HepG2 (cell line): ENCODE results near the gene ANKRD12. TPM values are rescaled to one million over a fixed set of nuclear protein-coding genes. Genes with fewer than 3 reads are reported as not detected.
A peak's percentile ranks its signal among the peaks of the same experiment; 100 is the strongest.

ENCODE experiments used
- ATAC-seq: fragments of 200-7000 bp; cut with Tn5 transposase; 3 replicates; pipeline ENCODE4 v1.9.1; 2020; ENCODE audit warnings: mild to moderate bottlenecking, moderate library complexity
- BruUV-seq: library from RNA; stranded (reverse); fragments of 400-500 nt; replicated peaks from 2 replicates; lab custom pipeline; 2021; lab: Mats Ljungman, UMichigan
- CTCF ChIA-PET: fragments of 300-600 bp; formaldehyde crosslinking; extraction: SDS; loops from one replicate; lab custom pipeline; 2021; ENCODE audit warnings: low total read pairs, inconsistent platforms, low intra/inter-chr PET ratio; lab: Yijun Ruan, JAX
- POLR2A ChIA-PET: fragments of 350-600 bp; sonication (Branson Sonifier 250); formaldehyde crosslinking; loops from one replicate; lab custom pipeline; 2020; ENCODE audit warnings: antibody characterized with exemption, inconsistent platforms; lab: Yijun Ruan, JAX
- DNase-seq: peaks from one replicate; pipeline ENCODE4 v3.0.0-alpha.2; 2015; ENCODE audit warnings: low spot score
- FAIRE-seq: peaks from 3 replicates; lab custom pipeline; 2011; peaks lifted over from hg19 to GRCh38; lab: Jason Lieb, UNC
- H2AFZ ChIP-seq: one replicate; pipeline ENCODE4 v1.6.1; 2011; ENCODE audit warnings: low read length, inconsistent platforms
- H3K27ac ChIP-seq: fragments of 300-600 bp; 3 replicates; pipeline ENCODE4 v1.8.0; 2011; ENCODE audit warnings: mixed run types, mild to moderate bottlenecking, mixed read lengths, low read length, inconsistent platforms; ENCODE audit not compliant: insufficient read depth; ENCODE audit errors: extremely low read length
- H3K27me3 ChIP-seq, 2 experiments: fragments of 200-600 bp in 1 of 2; 2 replicates in 1 of 2; 3 replicates in 1 of 2; pipeline versions ENCODE4 v1.6.0 to v1.8.0; 2011; ENCODE audit warnings: low read length in 2 of 2, mild to moderate bottlenecking in 2 of 2, moderate library complexity in 2 of 2, inconsistent platforms in 1 of 2; ENCODE audit not compliant: insufficient read depth in 2 of 2, control insufficient read depth in 1 of 2
- H3K36me3 ChIP-seq, 2 experiments: fragments of 200-600 bp in 1 of 2; replicated peaks in 1 of 2; 2 replicates in 1 of 2; 3 replicates in 1 of 2; pipeline versions ENCODE4 v1.5.1 to v1.8.0; 2011; ENCODE audit warnings: low read length in 2 of 2, inconsistent platforms in 1 of 2; ENCODE audit not compliant: insufficient read depth in 2 of 2, control insufficient read depth in 1 of 2
- H3K4me1 ChIP-seq: 2 replicates; pipeline ENCODE4 v1.5.1; 2012; ENCODE audit warnings: low read length, inconsistent platforms; ENCODE audit not compliant: insufficient read depth
- H3K4me2 ChIP-seq: 2 replicates; pipeline ENCODE4 v1.6.0; 2011; ENCODE audit warnings: low read depth, low read length, inconsistent platforms
- H3K4me3 ChIP-seq, 3 experiments: fragments of 200-600 bp in 1 of 3; sonication (generic), shearing (Covaris generic) in 1 of 3; replicated peaks in 1 of 3; 2 replicates each; pipeline ENCODE4 v1.5.1; 2011 to 2016; ENCODE audit warnings: low read length in 3 of 3, inconsistent platforms in 2 of 3, low read depth in 2 of 3, mild to moderate bottlenecking in 2 of 3, control low read depth in 1 of 3, mixed read lengths in 1 of 3; ENCODE audit not compliant: insufficient read depth in 1 of 3
- H3K79me2 ChIP-seq: one replicate; pipeline ENCODE4 v1.6.1; 2011; ENCODE audit warnings: low read length, inconsistent platforms; ENCODE audit not compliant: insufficient read depth
- H3K9ac ChIP-seq: 2 replicates; pipeline ENCODE4 v1.6.0; 2011; ENCODE audit warnings: mild to moderate bottlenecking, low read depth, low read length, inconsistent platforms; ENCODE audit not compliant: insufficient read depth
- H3K9me3 ChIP-seq: 2 replicates; pipeline ENCODE4 v1.5.1; 2012; ENCODE audit warnings: mild to moderate bottlenecking, low read length
- H4K20me1 ChIP-seq: 2 replicates; pipeline ENCODE4 v1.6.0; 2011; ENCODE audit warnings: inconsistent platforms, mild to moderate bottlenecking, low read length, moderate library complexity; ENCODE audit not compliant: insufficient read depth
- ARNT ChIP-seq: fragments of 450-650 bp; IDR thresholded peaks from 2 replicates; pipeline ENCODE4 v1.6.1; 2017
- ASH2L ChIP-seq: fragments of 300-600, 200-600 bp; sonication (generic); IDR thresholded peaks from 2 replicates; pipeline ENCODE4 v1.7.0; 2017; ENCODE audit warnings: low read depth, mild to moderate bottlenecking, moderate library complexity, mixed read lengths, low read length; ENCODE audit not compliant: insufficient read length
- HOXA5 ChIP-seq: sonication (generic); formaldehyde crosslinking; IDR thresholded peaks from 2 replicates; pipeline ENCODE4 v1.4.0; 2020; ENCODE audit warnings: missing genetic modification reagents
- MZF1 ChIP-seq: sonication (generic); formaldehyde crosslinking; IDR thresholded peaks from 2 replicates; pipeline ENCODE4 v1.8.1; 2023; ENCODE audit warnings: mild to moderate bottlenecking, missing genetic modification reagents, borderline replicate concordance
- NFIC ChIP-seq: IDR thresholded peaks from 2 replicates; pipeline ENCODE4 v1.6.1; 2012; ENCODE audit warnings: mild to moderate bottlenecking, low read length, inconsistent platforms
- NR2F1 ChIP-seq, 2 experiments: fragments of 450-650 bp in 1 of 2; formaldehyde crosslinking in 1 of 2; IDR thresholded peaks; 2 replicates each; pipeline versions ENCODE4 v1.5.0 to v1.6.1; 2016 to 2020; ENCODE audit warnings: mild to moderate bottlenecking in 1 of 2, missing compliant biosample characterization in 1 of 2, missing genetic modification reagents in 1 of 2, moderate library complexity in 1 of 2
- PLRG1 ChIP-seq: fragments of 450-650 bp; conservative IDR thresholded peaks from 2 replicates; pipeline ENCODE4 v1.6.1; 2016
- POGZ ChIP-seq: sonication (generic); formaldehyde crosslinking; IDR thresholded peaks from 2 replicates; pipeline ENCODE4 v1.4.0; 2020; ENCODE audit warnings: mild to moderate bottlenecking, missing genetic modification reagents
- RBFOX2 ChIP-seq: fragments of 200-400 bp; formaldehyde crosslinking; IDR thresholded peaks from 2 replicates; pipeline ENCODE4 v1.6.1; 2017; ENCODE audit warnings: low read depth, mild to moderate bottlenecking, low read length
- RCOR2 ChIP-seq: IDR thresholded peaks from 2 replicates; pipeline ENCODE4 v1.6.1; 2016; ENCODE audit warnings: missing biosample characterization, missing genetic modification reagents
- RFXANK ChIP-seq: IDR thresholded peaks from 2 replicates; pipeline ENCODE4 v1.6.1; 2016
- SMAD1 ChIP-seq: sonication (generic); formaldehyde crosslinking; IDR thresholded peaks from 2 replicates; pipeline ENCODE4 v1.4.0; 2020; ENCODE audit warnings: missing genetic modification reagents, low read depth, mild to moderate bottlenecking, borderline replicate concordance
- SYNCRIP ChIP-seq: fragments of 200-400 bp; formaldehyde crosslinking; IDR thresholded peaks from 2 replicates; pipeline ENCODE4 v1.6.1; 2018; ENCODE audit warnings: mild to moderate bottlenecking, low read depth, low read length; ENCODE audit not compliant: insufficient read depth
- TCF12 ChIP-seq, 2 experiments: fragments of 450-650 bp in 1 of 2; sonication (generic) in 1 of 2; formaldehyde crosslinking in 1 of 2; IDR thresholded peaks; 2 replicates each; pipeline versions ENCODE4 v1.6.1 to v1.8.0; 2017 to 2022; ENCODE audit warnings: antibody characterized with exemption in 1 of 2, mild to moderate bottlenecking in 1 of 2, missing genetic modification reagents in 1 of 2, moderate library complexity in 1 of 2
- THAP11 ChIP-seq: IDR thresholded peaks from 2 replicates; pipeline ENCODE4 v1.6.1; 2016; ENCODE audit warnings: missing biosample characterization, missing genetic modification reagents
- ZNF207 ChIP-seq: fragments of 450-650 bp; IDR thresholded peaks from 2 replicates; pipeline ENCODE4 v1.6.1; 2016; ENCODE audit warnings: antibody characterized with exemption, borderline replicate concordance
- ZNF607 ChIP-seq: sonication (generic); formaldehyde crosslinking; IDR thresholded peaks from 2 replicates; pipeline ENCODE4 v1.5.1; 2020; ENCODE audit warnings: missing genetic modification reagents, mild to moderate bottlenecking, borderline replicate concordance
- ZNF891 ChIP-seq: sonication (generic); formaldehyde crosslinking; IDR thresholded peaks from 2 replicates; pipeline ENCODE4 v1.5.0; 2020; ENCODE audit warnings: mild to moderate bottlenecking, missing genetic modification reagents
- WGBS: methylation state at CpG from one replicate; pipeline ENCODE4 v1.1.6; 2017; ENCODE audit warnings: low lambda C conversion rate; 5-methylcytosine and 5-hydroxymethylcytosine counted together
- in situ Hi-C: cut with HindIII; loops from 2 replicates; pipeline ENCODE4 v1.10.0; 2017; ENCODE audit warnings: low pct_unique_long_range_greater_than_20kb; ENCODE audit not compliant: extremely low pct_ligation_motif_present
- intact Hi-C: fragments of 100-400 bp; cut with micrococcal nuclease; formaldehyde crosslinking; loops from one replicate; pipeline ENCODE4 v1.10.0; 2022; ENCODE audit not compliant: unreplicated experiment
- polyA plus RNA-seq, 8 experiments: library from polyadenylated mRNA; depleted of rRNA in 3 of 8; stranded (reverse) in 7 of 8; unstranded in 1 of 8; fragments of >200 nt; fragmentation: Illumina TruSeq in 4 of 8; extraction: Trizol in 4 of 8; gene quantifications; 2 replicates each; pipeline versions ENCODE4 v1.2.1 to v1.2.3, GENCODE V29; 2011 to 2016; ENCODE audit warnings: low read depth in 4 of 8, missing spikeins in 1 of 8, mixed read lengths in 1 of 8; ENCODE audit not compliant: insufficient read depth in 1 of 8
- total RNA-seq, 5 experiments: library from RNA; depleted of rRNA; stranded (reverse); fragments of >200 nt; fragmentation: Illumina TruSeq; extraction: Trizol; gene quantifications; 2 replicates each; pipeline ENCODE4 v1.2.3, GENCODE V29; 2016; ENCODE audit warnings: low read depth in 1 of 5
- TF ChIP-seq, protein P1 (sequence below): sonication (generic); formaldehyde crosslinking; IDR thresholded peaks from 2 replicates; pipeline ENCODE4 v1.4.0; 2020; ENCODE audit warnings: missing genetic modification reagents
- TF ChIP-seq, protein P2 (sequence below): IDR thresholded peaks from 2 replicates; pipeline ENCODE4 v1.6.1; 2016

ANKRD12 gene
- total and polyA plus RNA-seq, 2 of the 13 experiments (the other 11 are each of a cell fraction or from before 2014, with no cell fraction given) = 6.0 to 23.2 TPM

DNA sequence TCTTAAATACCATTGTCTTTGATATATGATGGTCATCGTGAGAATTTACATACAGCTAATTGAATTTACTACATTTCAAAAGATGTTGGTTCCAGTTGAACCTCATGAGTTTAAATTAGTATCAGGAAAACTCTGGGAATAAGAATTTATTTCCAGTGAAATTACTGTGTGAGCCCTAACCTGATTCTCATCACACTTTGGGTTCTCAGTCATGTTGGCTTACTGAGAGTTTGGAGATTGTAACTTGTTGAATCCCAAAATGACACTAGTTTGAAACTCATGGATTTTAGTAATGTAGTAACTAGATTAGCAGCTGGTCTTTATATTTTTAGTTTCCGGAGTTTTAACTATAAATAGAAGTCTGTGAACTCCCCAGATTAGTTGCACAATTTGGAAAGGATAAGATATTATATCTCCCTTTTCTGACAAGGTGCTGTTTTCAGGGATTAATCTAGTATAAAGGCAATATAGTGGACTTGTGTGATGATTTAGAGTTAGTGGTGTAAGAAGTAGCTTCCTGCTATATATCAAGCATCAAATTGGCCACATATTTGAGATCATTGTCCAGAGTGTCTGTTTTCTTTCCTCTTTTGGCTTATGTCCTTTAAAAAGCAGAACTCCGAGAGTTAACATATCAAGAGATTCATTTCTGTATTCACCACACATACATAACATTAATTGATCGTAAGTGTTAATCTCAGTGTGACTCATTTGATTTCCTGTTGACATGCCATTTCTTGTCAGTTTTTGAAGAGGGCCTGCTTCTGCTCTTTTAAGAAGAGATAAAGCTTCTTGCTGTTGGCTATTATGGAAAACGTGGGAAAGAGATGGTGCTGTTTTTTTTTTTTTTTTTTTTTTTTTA is 18.4 kb upstream of the ANKRD12 start:
- no peak overlapping the region for H3K4me3 ChIP-seq
- POLR2A ChIA-PET = interaction anchor here (0.9 to 1.9 kb wide), 5 partner anchors 15 to 45 kb away, joined by 3 to 7 read pairs (median 5); partner anchors contain the start of genes ANKRD12 and NDUFV2

GRCh38 chr18:9120796-9121195 is 15.8 kb upstream of the ANKRD12 start:
- Histone ChIP-seq H3K4me2 (no peak overlapping the region), H3K9ac (no peak overlapping the region), H3K4me3 (no peak overlapping the region), H3K9me3 (no peaks in the 10 kb centered on the region), H3K27ac (no peak overlapping the region), H4K20me1 (peaks cover 14% of the 10 kb centered on the region; the same call in 1 of the 2 replicates), H2AFZ (no peak overlapping the region), H3K36me3 (peaks cover 8 to 56% of the 10 kb centered on the region in 2 experiments), H3K79me2 (peaks cover 63% of the 10 kb centered on the region), H3K27me3 (no peaks in the 10 kb centered on the region), H3K4me1 (peaks cover 16% of the 10 kb centered on the region)
- POLR2A ChIA-PET = no interaction called here
- in situ Hi-C loops = no loop called here
- CTCF ChIA-PET = no interaction called here
- no peak for FAIRE-seq
- no peak for DNase-seq
- WGBS = 94% methylated on average over 1 of the region's 1 CpG
- ATAC-seq = no peak
- intact Hi-C loops = no loop called here
- BruUV-seq = no TSS peak
- no peak for TF ChIP-seq NFIC
- no peak for TF ChIP-seq TCF12 (IDR thresholded peaks at IDR 0.05)
- TF ChIP-seq TCF12 (CRISPR knock-in tag; IDR thresholded peaks at IDR 0.05) = no peak
- TF ChIP-seq ZNF891 (CRISPR knock-in tag) = no peak
- no peak for TF ChIP-seq PLRG1
- TF ChIP-seq, protein P1, sequence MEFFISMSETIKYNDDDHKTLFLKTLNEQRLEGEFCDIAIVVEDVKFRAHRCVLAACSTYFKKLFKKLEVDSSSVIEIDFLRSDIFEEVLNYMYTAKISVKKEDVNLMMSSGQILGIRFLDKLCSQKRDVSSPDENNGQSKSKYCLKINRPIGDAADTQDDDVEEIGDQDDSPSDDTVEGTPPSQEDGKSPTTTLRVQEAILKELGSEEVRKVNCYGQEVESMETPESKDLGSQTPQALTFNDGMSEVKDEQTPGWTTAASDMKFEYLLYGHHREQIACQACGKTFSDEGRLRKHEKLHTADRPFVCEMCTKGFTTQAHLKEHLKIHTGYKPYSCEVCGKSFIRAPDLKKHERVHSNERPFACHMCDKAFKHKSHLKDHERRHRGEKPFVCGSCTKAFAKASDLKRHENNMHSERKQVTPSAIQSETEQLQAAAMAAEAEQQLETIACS (CRISPR knock-in tag) = no peak
- TF ChIP-seq, protein P2, sequence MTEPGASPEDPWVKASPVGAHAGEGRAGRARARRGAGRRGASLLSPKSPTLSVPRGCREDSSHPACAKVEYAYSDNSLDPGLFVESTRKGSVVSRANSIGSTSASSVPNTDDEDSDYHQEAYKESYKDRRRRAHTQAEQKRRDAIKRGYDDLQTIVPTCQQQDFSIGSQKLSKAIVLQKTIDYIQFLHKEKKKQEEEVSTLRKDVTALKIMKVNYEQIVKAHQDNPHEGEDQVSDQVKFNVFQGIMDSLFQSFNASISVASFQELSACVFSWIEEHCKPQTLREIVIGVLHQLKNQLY = no peak
- TF ChIP-seq ZNF607 (CRISPR knock-in tag) = no peak
- TF ChIP-seq ARNT = no peak
- no peak for TF ChIP-seq POGZ
- no peak for TF ChIP-seq NR2F1 (CRISPR knock-in tag; IDR thresholded peaks at IDR 0.05)
- TF ChIP-seq SMAD1 (CRISPR knock-in tag) = no peak
- no peak for TF ChIP-seq HOXA5
- no peak for TF ChIP-seq ZNF207
- no peak for TF ChIP-seq THAP11 (CRISPR knock-in tag)
- TF ChIP-seq SYNCRIP = no peak
- no peak for TF ChIP-seq RCOR2 (CRISPR knock-in tag)

More for the DNA sequence above, 18.4 kb upstream of the ANKRD12 start:
- no peak overlapping the region for H3K27ac ChIP-seq
- H2AFZ ChIP-seq = no peak overlapping the region
- H3K4me1 ChIP-seq = peaks cover 40% of the 10 kb centered on the region
- CTCF ChIA-PET = no interaction called here
- intact Hi-C loops = no loop called here
- BruUV-seq = no TSS peak
- no peak for TF ChIP-seq ASH2L
- no peak for TF ChIP-seq RFXANK (CRISPR knock-in tag)
- no peak for TF ChIP-seq MZF1
- TF ChIP-seq RBFOX2 = 0 out of 2 replicates have a peak, but pooled peaks have one; percentile 16
- no peak for ATAC-seq
- DNase-seq = no peak
- H3K27me3 ChIP-seq = no peaks in the 10 kb centered on the region
- H3K9me3 ChIP-seq = no peaks in the 10 kb centered on the region
- WGBS = 94% methylated on average over 5 of the region's 5 CpGs
- H4K20me1 ChIP-seq = peaks cover 30% of the 10 kb centered on the region
- in situ Hi-C loops = no loop called here
- no peak overlapping the region for H3K4me2 ChIP-seq
- H3K79me2 ChIP-seq = peaks cover 80% of the 10 kb centered on the region
- no peak overlapping the region for H3K9ac ChIP-seq
- peaks cover 3 to 43% of the 10 kb centered on the region in 2 experiments; a peak in 4 of 5 replicates for H3K36me3 ChIP-seq
- no peak for FAIRE-seq
